Endothelial cell of umbilical vein (primary cell): Measurements from ENCODE around the gene SLCO2B1. TPM values are rescaled to one million over a fixed set of nuclear protein-coding genes. Genes with fewer than 3 reads are reported as not detected.

ENCODE experiments used
- BruUV-seq: library from RNA; stranded (reverse); fragments of 400-500 nt; replicated peaks from 2 replicates; lab custom pipeline; 2021; lab: Mats Ljungman, UMichigan
- CTCF ChIA-PET: fragments of 300-600, 350-600 bp; sonication (Branson Sonifier 250); formaldehyde crosslinking; loops from one replicate; lab custom pipeline; 2021; ENCODE audit warnings: antibody characterized with exemption, inconsistent platforms; lab: Charles Lee
- POLR2A ChIA-PET: fragments of 300-600, 350-600 bp; sonication (Branson Sonifier 250); formaldehyde crosslinking; loops from one replicate; lab custom pipeline; 2021; ENCODE audit warnings: antibody characterized with exemption, inconsistent platforms; lab: Charles Lee
- DNase-seq: peaks from one replicate; pipeline ENCODE4 v3.0.0-alpha.2; 2011; ENCODE audit warnings: low read depth, low spot score
- FAIRE-seq: peaks from 2 replicates; lab custom pipeline; 2011; peaks lifted over from hg19 to GRCh38; lab: Jason Lieb, UNC
- H2AFZ ChIP-seq: 2 replicates; pipeline ENCODE4 v1.6.0; 2012; ENCODE audit warnings: low read depth, low read length, control low read depth, inconsistent platforms
- H3K27ac ChIP-seq: 2 replicates; pipeline ENCODE4 v1.5.1; 2011; ENCODE audit warnings: low read depth, mild to moderate bottlenecking, control low read depth, low read length, moderate library complexity; ENCODE audit not compliant: insufficient read depth
- H3K27me3 ChIP-seq, 2 experiments: 2 replicates each; pipeline versions ENCODE4 v1.6.0 to v1.6.1; 2011; ENCODE audit warnings: low read length in 2 of 2, mixed read lengths in 1 of 2; ENCODE audit not compliant: control insufficient read depth in 2 of 2, insufficient read depth in 2 of 2
- H3K36me3 ChIP-seq, 2 experiments: 2 replicates in 1 of 2; 3 replicates in 1 of 2; pipeline ENCODE4 v1.5.1; 2011; ENCODE audit warnings: low read length in 2 of 2, mild to moderate bottlenecking in 1 of 2, moderate library complexity in 1 of 2; ENCODE audit not compliant: control insufficient read depth in 2 of 2, insufficient read depth in 2 of 2; ENCODE audit errors: extremely low read depth in 1 of 2
- H3K4me1 ChIP-seq: 3 replicates; pipeline ENCODE4 v1.5.1; 2011; ENCODE audit warnings: mild to moderate bottlenecking, low read length; ENCODE audit not compliant: control insufficient read depth, insufficient read depth; ENCODE audit errors: extremely low read depth
- H3K4me2 ChIP-seq: 2 replicates; pipeline ENCODE4 v1.6.1; 2011; ENCODE audit warnings: low read length, control low read depth, mixed read lengths; ENCODE audit not compliant: insufficient read depth
- H3K4me3 ChIP-seq, 3 experiments: fragments of 200-600 bp in 1 of 3; sonication (generic), shearing (Covaris generic) in 1 of 3; replicated peaks in 1 of 3; 2 replicates each; pipeline ENCODE4 v1.5.1; 2011 to 2016; ENCODE audit warnings: control low read depth in 3 of 3, low read length in 3 of 3, mild to moderate bottlenecking in 2 of 3, inconsistent platforms in 1 of 3, low read depth in 1 of 3, moderate library complexity in 1 of 3; ENCODE audit not compliant: insufficient read depth in 1 of 3
- H3K79me2 ChIP-seq: 2 replicates; pipeline ENCODE4 v1.6.0; 2012; ENCODE audit warnings: low read length, inconsistent platforms; ENCODE audit not compliant: control insufficient read depth, insufficient read depth
- H3K9ac ChIP-seq: replicated peaks from 2 replicates; pipeline ENCODE3; 2011; ENCODE audit warnings: low read length, control low read depth; ENCODE audit not compliant: insufficient read depth; ENCODE audit errors: extremely low read depth
- H3K9me1 ChIP-seq: replicated peaks from 3 replicates; pipeline ENCODE4 v1.6.0; 2011; ENCODE audit warnings: mild to moderate bottlenecking, low read length; ENCODE audit not compliant: control insufficient read depth, insufficient read depth; ENCODE audit errors: extremely low read depth
- H3K9me3 ChIP-seq: replicated peaks from 2 replicates; pipeline ENCODE4 v1.5.1; 2012; ENCODE audit warnings: low read length, inconsistent platforms; ENCODE audit not compliant: control insufficient read depth, insufficient read depth
- H4K20me1 ChIP-seq: replicated peaks from 2 replicates; pipeline ENCODE3; 2011; ENCODE audit warnings: mild to moderate bottlenecking, low read length; ENCODE audit not compliant: control insufficient read depth, insufficient read depth; ENCODE audit errors: extremely low read depth
- CTCF ChIP-seq, 2 donors: IDR thresholded peaks; 1 replicate in 1 of 2; 2 replicates in 1 of 2; pipeline ENCODE4 v1.5.1; 2011; ENCODE audit warnings: low read length in 2 of 2, mild to moderate bottlenecking in 2 of 2, moderate library complexity in 2 of 2, control low read depth in 1 of 2, inconsistent platforms in 1 of 2, low read depth in 1 of 2; ENCODE audit not compliant: insufficient read depth in 1 of 2; ENCODE audit errors: extremely low read depth in 1 of 2
- EZH2 ChIP-seq: IDR thresholded peaks from 2 replicates; pipeline ENCODE4 v1.6.1; 2012; ENCODE audit warnings: borderline replicate concordance, low read depth, mild to moderate bottlenecking, moderate library complexity, low read length, inconsistent platforms; ENCODE audit not compliant: severe bottlenecking
- FOS ChIP-seq: IDR thresholded peaks from 2 replicates; pipeline ENCODE4 v1.6.1; 2011; ENCODE audit warnings: mild to moderate bottlenecking, low read length, moderate library complexity, borderline replicate concordance; ENCODE audit not compliant: insufficient read depth
- GATA2 ChIP-seq: IDR thresholded peaks from 2 replicates; pipeline ENCODE4 v1.7.0; 2011; ENCODE audit warnings: low read depth, mild to moderate bottlenecking, moderate library complexity, mixed read lengths, low read length; ENCODE audit not compliant: insufficient read length, insufficient read depth
- JUN ChIP-seq: IDR thresholded peaks from 2 replicates; pipeline ENCODE4 v1.6.1; 2011; ENCODE audit warnings: borderline replicate concordance, low read depth; ENCODE audit not compliant: insufficient read length, insufficient read depth
- MAX ChIP-seq: IDR thresholded peaks from 2 replicates; pipeline ENCODE4 v1.6.1; 2011; ENCODE audit not compliant: insufficient read depth, insufficient read length
- MYC ChIP-seq: IDR thresholded peaks from one replicate; pipeline ENCODE4 v1.6.1; 2011; ENCODE audit warnings: mild to moderate bottlenecking, low read depth, low read length
- POLR2A ChIP-seq: IDR thresholded peaks from 2 replicates; pipeline ENCODE4 v1.6.1; 2012; ENCODE audit warnings: low read depth, mild to moderate bottlenecking, control low read depth, low read length
- POLR2AphosphoS5 ChIP-seq: IDR thresholded peaks from 2 replicates; pipeline ENCODE4 v1.6.1; 2012; ENCODE audit warnings: low read depth, mild to moderate bottlenecking, control low read depth, low read length, moderate library complexity; ENCODE audit not compliant: insufficient read depth
- dilution Hi-C: fragments of 300-500 bp; cut with MboI; formaldehyde crosslinking; loops from one replicate; pipeline ENCODE4 v1.15.0; 2019; ENCODE audit warnings: low sequenced_read_pairs; ENCODE audit not compliant: extremely low pct_ligation_motif_present
- intact Hi-C: fragments of 100-400 bp; cut with micrococcal nuclease; formaldehyde crosslinking; loops from one replicate; pipeline ENCODE4 v1.10.0; 2022
- polyA plus RNA-seq, 4 experiments: library from polyadenylated mRNA; depleted of rRNA in 3 of 4; stranded (reverse) in 3 of 4; unstranded in 1 of 4; fragments of >200 nt; gene quantifications; 2 replicates each; pipeline versions ENCODE4 v1.2.1 to v1.2.3, GENCODE V29; 2011 to 2012; ENCODE audit warnings: missing spikeins in 1 of 4
- total RNA-seq: library from RNA; stranded (reverse); gene quantifications from 2 replicates; pipeline ENCODE4 v1.2.3, GENCODE V29; 2021

Gene SLCO2B1
- total and polyA plus RNA-seq, 2 donors (not counting 3 experiments of a cell fraction or from before 2014, with no cell fraction given) = 0.04 TPM; not detected in 1

GRCh38 chr11:75144716-75145014 is 6.2 kb upstream of the SLCO2B1 start:
- FAIRE-seq = no peak
- no peaks in the 10 kb centered on the region for H3K9me3 ChIP-seq
- no peak for TF ChIP-seq POLR2AphosphoS5
- no peak for TF ChIP-seq POLR2A
- no peak for TF ChIP-seq EZH2
- TF ChIP-seq CTCF (IDR thresholded peaks at IDR 0.05; ENCODE audit: extremely low read depth in 1 of 2, insufficient read depth in 1 of 2, low read depth in 1 of 2, low read length in 2 of 2) = no peak
- TF ChIP-seq FOS = no peak
- TF ChIP-seq GATA2 = no peak
- no peak for TF ChIP-seq MAX
- no peak for TF ChIP-seq MYC
- no peak for TF ChIP-seq JUN

More at GRCh38 chr11:75144716-75145014, 6.2 kb upstream of the SLCO2B1 start:
- Histone ChIP-seq H3K27ac (no peak overlapping the region), H3K79me2 (no peaks in the 10 kb centered on the region), H3K4me3 (no peak overlapping the region), H2AFZ (no peak overlapping the region), H3K36me3 (no peaks in the 10 kb centered on the region), H3K9me1 (no peaks in the 10 kb centered on the region), H3K4me2 (no peak overlapping the region), H3K9ac (no peak overlapping the region), H3K4me1 (peaks cover 16% of the 10 kb centered on the region), H4K20me1 (no peaks in the 10 kb centered on the region), H3K27me3 (peaks cover 0 to 9% of the 10 kb centered on the region in 2 experiments)
- POLR2A ChIA-PET = interaction anchor here (1.0 kb wide), 1 partner anchor 60 kb away, joined by 3 read pairs; no protein-coding TSS in a partner anchor
- CTCF ChIA-PET = interaction anchor here (0.7 to 15.2 kb wide), 18 partner anchors 10 to 586 kb away, joined by 3 to 1202 read pairs (median 5); partner anchors contain the start of gene TPBGL
- BruUV-seq = no TSS peak
- no peak for DNase-seq
- intact Hi-C loops = loop anchor here (1.0 kb wide), 2 partner anchors 17 to 61 kb away; no protein-coding TSS in a partner anchor
- dilution Hi-C loops = no loop called here
